Muscle layer of duodenum (tissue), 2 donors: ENCODE measurements around the gene CACNB3.

Experiments
- H3K27ac ChIP-seq: one replicate; pipeline ENCODE4 v1.7.0; 2013; ENCODE audit warnings: mild to moderate bottlenecking, low read length
- H3K27me3 ChIP-seq: one replicate; pipeline ENCODE4 v1.7.0; 2013; ENCODE audit warnings: low read depth, mild to moderate bottlenecking, control low read depth, low read length
- H3K36me3 ChIP-seq, 2 donors: one replicate each; pipeline ENCODE4 v1.7.0; 2013; ENCODE audit warnings: low read length in 2 of 2, control low read depth in 1 of 2, mild to moderate bottlenecking in 1 of 2; ENCODE audit not compliant: insufficient read depth in 2 of 2, control insufficient read depth in 1 of 2
- H3K4me1 ChIP-seq, 2 donors: one replicate each; pipeline ENCODE4 v1.7.0; 2013; ENCODE audit warnings: low read length in 2 of 2, mild to moderate bottlenecking in 2 of 2, control low read depth in 1 of 2, moderate library complexity in 1 of 2; ENCODE audit not compliant: insufficient read depth in 2 of 2, control insufficient read depth in 1 of 2
- H3K4me3 ChIP-seq, 2 donors: one replicate each; pipeline ENCODE4 v1.7.0; 2013; ENCODE audit warnings: low read length in 2 of 2, low read depth in 1 of 2, mild to moderate bottlenecking in 1 of 2
- H3K9me3 ChIP-seq, 2 donors: one replicate each; pipeline ENCODE4 v1.7.0; 2013; ENCODE audit warnings: low read length in 2 of 2, control low read depth in 1 of 2, mild to moderate bottlenecking in 1 of 2; ENCODE audit not compliant: control insufficient read depth in 1 of 2
- donor health status: healthy.

The CACNB3 gene

DNA sequence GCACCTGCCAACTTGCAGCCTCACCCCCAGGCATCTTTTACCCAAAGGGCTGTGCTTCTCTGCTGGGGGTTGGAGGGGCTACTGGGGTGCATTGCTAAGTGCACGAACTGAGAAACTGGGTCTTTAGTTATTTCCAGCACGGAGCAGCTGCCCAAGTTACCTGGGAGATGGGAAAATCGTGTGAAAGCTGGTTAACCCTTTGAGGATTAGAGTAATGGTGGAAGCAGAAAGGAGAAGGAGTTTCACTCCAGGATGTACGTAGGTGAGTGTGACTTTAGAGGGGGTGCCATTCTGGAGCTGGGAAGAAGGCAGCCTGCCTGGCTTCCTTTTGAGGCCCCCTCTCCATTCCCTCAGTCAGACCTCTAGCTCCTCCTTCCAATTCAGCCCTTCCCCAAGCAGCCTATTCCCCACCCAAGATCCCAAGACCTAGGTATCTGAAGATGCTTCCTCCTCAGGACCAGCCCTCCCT lies 28.4 kb upstream of the CACNB3 start:
- H3K27ac ChIP-seq = peak overlapping the region; percentile 54
- no peaks in the 10 kb centered on the region for H3K9me3 ChIP-seq
- peaks cover 3 to 23% of the 10 kb centered on the region in 2 donors for H3K4me1 ChIP-seq
- H3K36me3 ChIP-seq = no peaks in the 10 kb centered on the region
- H3K27me3 ChIP-seq = no peaks in the 10 kb centered on the region
- peak overlapping the region; percentile 48 to 88 for H3K4me3 ChIP-seq

DNA sequence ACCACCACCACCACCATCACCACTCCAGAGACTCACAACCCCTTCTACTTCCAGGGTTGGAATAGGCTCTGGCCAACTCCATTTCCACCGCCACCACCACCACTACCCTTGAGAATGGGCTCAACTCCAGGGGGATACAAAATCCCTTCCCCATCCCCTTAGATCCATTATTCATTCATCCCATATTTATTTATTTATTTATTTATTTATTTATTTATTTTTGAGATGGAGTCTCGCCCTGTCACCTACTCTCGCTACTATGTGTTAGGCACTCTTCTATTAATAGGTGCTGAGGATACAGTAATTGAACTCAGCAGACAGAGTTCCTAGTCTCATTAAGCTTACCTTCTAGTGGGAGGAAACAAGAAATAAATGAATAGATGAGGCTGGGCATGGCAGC lies 24.6 kb upstream of the CACNB3 start:
- H3K36me3 ChIP-seq = no peaks in the 10 kb centered on the region
- H3K4me3 ChIP-seq = no peak overlapping the region
- H3K27me3 ChIP-seq = no peaks in the 10 kb centered on the region
- no peak overlapping the region for H3K27ac ChIP-seq
- H3K9me3 ChIP-seq = no peaks in the 10 kb centered on the region
- peaks cover 3 to 14% of the 10 kb centered on the region in 2 donors for H3K4me1 ChIP-seq

DNA sequence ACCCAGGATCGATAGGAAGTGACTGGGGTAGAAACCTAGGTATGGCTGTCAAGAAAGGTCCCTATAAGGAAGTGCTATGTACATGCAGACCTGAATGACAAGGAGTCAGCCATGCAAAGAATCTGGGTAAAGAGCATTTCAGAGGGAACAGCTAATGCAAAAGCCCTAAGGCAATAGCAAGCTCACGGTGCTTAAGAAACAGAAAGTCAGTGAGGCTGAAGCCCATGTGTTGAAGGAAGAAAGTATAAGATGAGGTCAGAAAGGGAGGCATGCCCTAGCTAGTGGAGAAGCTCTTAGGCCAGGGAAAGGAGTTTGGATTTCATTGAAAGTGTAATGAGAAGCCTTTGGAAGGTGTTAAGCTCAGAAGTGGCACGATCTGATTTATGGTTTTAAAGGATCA lies 23.4 kb upstream of the CACNB3 start:
- H3K27ac ChIP-seq = peak overlapping the region; percentile 42
- H3K9me3 ChIP-seq = no peaks in the 10 kb centered on the region
- H3K4me3 ChIP-seq = no peak overlapping the region
- no peaks in the 10 kb centered on the region for H3K36me3 ChIP-seq
- no peaks in the 10 kb centered on the region for H3K27me3 ChIP-seq
- peaks cover under 1 to 10% of the 10 kb centered on the region in 2 donors for H3K4me1 ChIP-seq

DNA sequence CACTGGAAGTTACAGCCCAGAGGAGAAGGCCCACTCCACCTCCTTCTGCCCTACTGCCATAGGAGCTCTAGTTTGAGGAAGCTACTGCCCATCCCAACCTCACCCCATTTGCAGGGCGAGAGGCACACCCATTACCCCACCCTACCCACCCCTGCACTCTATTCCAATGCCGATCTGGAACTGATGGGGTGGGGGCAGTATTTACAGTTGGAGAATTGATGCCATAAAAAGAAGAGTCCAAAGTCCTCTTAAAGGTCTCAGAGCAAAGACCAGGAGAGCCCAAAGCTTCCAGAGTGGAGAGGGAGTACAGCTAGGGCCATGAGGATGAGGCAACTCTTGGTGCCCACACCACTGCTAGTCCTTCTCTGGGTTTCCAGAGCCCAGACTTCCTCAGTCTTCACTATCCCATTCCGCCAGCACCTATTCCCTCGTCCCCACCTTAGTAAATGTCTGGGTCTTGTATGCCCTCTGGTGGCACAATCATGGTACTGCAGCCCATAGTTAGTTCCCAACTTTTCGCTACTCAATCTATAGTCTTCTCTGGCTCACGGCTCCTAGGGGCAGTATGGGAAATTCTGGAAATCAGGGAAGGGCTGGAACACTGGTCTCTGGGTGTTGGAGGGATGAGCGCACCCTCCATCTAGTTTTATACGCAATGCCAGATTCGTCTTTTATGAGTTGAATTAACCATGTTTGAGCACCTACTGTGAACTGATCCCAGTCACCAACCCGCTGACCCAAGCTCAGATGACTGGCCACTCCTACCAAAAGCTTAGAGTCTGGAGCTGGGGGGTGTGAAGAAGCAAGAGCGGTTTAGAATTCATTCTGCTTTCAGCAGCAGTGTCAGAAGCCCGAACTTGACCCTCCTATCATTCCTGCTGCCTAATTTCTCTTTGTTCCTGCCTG lies 22.5 kb upstream of the CACNB3 start:
- Histone ChIP-seq H3K27me3 (no peaks in the 10 kb centered on the region), H3K27ac (no peak overlapping the region), H3K4me3 (no peak overlapping the region)

DNA sequence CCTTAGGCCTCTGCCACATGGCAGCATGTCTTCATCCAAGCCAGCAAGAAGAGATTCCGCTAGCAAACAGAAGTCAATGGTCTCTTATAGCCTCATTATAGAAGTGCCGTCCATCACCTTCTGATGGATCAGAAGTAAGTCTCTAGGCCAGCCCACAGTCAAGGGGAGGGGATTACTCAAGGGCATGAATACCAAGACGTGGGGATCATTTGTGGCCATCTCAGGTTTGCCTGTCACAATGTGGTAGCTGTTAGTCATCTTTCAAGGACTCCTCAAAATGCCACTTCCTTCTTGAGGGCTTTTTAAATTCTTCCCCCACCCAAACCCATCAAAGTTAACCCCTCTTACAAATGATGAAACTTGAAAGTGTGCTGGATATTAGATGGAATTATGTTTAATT lies 21.3 kb upstream of the CACNB3 start:
- Histone ChIP-seq H3K27ac (no peak overlapping the region), H3K9me3 (no peaks in the 10 kb centered on the region), H3K36me3 (no peaks in the 10 kb centered on the region), H3K27me3 (no peaks in the 10 kb centered on the region), H3K4me3 (no peak overlapping the region), H3K4me1 (peaks cover 0 to 5% of the 10 kb centered on the region in 2 donors)

More for the DNA sequence above, 22.5 kb upstream of the CACNB3 start:
- H3K36me3 ChIP-seq = no peaks in the 10 kb centered on the region
- H3K4me1 ChIP-seq = peaks cover 0 to 5% of the 10 kb centered on the region in 2 donors
- H3K9me3 ChIP-seq = no peaks in the 10 kb centered on the region

DNA sequence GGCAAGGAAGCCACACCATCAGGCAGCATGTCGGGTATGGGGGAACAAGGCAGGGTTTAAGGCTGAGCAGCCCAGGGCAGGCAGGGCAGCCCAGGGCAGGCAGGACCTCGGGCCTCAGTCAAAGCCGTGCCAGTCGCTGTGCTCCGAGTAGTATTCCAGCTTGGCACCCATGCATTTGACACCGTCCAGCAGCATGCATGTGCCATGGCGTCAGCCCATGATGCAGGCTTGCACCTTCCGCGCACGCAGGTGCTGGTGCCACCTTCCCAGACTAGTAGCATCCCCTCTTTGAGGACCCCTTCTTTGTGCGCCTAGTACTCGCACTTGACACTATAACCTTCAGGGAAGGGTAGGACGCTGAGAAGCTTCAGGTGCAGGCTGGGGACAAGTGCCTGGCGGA lies 17.8 kb upstream of the CACNB3 start:
- Histone ChIP-seq H3K4me1 (peaks cover 0 to 5% of the 10 kb centered on the region in 2 donors), H3K27me3 (no peaks in the 10 kb centered on the region), H3K9me3 (no peaks in the 10 kb centered on the region), H3K4me3 (no peak overlapping the region), H3K27ac (no peak overlapping the region), H3K36me3 (no peaks in the 10 kb centered on the region)

DNA sequence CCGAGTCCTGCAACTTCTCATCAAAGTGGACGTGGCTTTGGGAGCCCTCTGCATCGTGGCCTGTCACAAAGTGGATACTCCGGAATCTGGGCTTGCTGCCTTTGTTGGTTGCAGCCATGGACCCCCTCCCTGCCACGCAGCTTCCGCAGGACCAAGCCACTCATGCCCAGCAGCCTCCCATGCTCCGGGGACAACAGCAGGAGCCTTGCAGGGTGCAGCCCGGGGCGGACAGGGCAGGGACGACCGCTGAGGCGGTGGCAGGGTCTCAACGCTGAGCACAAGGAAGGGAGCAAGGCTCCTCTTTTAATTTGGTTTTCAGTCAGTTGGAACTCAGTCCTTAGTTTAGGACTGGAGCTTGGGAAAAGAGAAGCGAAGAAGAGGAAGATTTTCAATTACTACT lies 17.3 kb upstream of the CACNB3 start:
- no peak overlapping the region for H3K27ac ChIP-seq
- no peaks in the 10 kb centered on the region for H3K27me3 ChIP-seq
- no peak overlapping the region for H3K4me3 ChIP-seq
- H3K9me3 ChIP-seq = no peaks in the 10 kb centered on the region
- no peaks in the 10 kb centered on the region for H3K36me3 ChIP-seq
- H3K4me1 ChIP-seq = peaks cover 0 to 1% of the 10 kb centered on the region in 2 donors

DNA sequence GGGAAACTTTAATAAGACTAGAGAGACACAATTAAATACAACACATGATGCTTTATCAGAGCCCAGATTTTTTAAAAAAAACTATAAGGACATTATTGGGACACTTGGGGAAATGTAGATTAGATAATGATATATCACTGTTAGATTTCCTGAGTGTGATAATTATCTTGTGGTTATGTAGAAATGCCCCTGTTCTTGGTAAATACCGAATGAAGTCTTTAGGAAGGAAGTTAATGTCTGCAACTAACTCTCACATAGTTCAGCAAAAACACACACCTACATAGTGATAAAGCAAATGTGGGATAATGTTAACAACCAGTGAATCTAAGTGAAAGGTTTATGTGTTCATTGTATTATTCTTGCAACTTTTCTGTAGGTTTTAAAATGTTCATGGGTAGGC lies 14.6 kb upstream of the CACNB3 start:
- H3K27me3 ChIP-seq = no peaks in the 10 kb centered on the region
- no peaks in the 10 kb centered on the region for H3K9me3 ChIP-seq
- H3K36me3 ChIP-seq = no peaks in the 10 kb centered on the region
- no peak overlapping the region for H3K4me3 ChIP-seq
- no peak overlapping the region for H3K27ac ChIP-seq
- no peaks in the 10 kb centered on the region for H3K4me1 ChIP-seq

DNA sequence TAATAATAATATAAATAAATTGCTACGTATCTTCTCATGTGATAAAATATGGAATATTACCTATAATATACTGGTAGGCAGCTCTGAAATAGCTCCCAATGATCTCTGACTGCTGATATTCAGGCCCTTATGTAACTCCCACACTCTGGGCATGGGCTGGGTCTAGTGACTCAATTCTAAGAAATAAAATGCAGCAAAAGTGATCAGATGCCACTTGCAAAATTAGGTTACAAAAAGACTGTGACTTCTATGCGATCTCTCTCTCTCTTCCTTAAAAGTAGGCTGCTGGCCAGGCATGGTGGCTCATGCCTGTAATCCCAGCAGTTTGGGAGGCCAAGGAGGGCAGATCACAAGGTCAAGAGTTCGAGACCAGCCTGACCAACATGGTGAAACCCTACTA lies 10.3 kb upstream of the CACNB3 start:
- H3K27me3 ChIP-seq = no peaks in the 10 kb centered on the region
- H3K4me1 ChIP-seq = peaks cover 0 to 8% of the 10 kb centered on the region in 2 donors
- H3K27ac ChIP-seq = no peak overlapping the region
- no peak overlapping the region for H3K4me3 ChIP-seq
- H3K9me3 ChIP-seq = no peaks in the 10 kb centered on the region
- no peaks in the 10 kb centered on the region for H3K36me3 ChIP-seq

DNA sequence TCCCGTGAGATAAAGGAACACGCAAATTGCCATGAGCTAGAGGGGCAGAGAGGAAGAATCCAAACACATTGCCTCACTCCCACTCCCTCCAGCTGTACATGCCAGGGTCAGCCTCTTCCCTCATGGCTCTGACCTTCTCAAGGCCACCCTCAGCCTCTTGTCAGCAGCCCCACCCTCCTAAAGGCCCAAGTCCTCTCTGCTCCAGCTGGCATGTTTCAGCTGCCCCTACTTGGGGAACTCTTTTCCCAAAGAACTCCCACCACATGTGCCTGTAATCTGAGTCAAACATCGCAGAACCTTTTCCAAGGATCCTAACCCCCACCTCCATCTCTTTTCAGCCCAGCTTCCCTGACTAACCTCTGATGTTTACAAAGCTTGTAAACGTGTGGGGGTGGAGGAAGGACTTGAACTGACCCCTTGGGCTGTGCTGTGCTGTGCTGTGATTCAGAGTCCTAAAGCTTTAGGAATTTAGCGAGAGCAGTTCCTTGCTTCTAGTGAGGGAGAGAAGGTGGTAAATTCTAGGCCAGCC lies 7.3 kb upstream of the CACNB3 start:
- peaks cover 11% of the 10 kb centered on the region in 2 donors for H3K4me1 ChIP-seq
- no peak overlapping the region for H3K4me3 ChIP-seq
- no peaks in the 10 kb centered on the region for H3K27me3 ChIP-seq
- H3K27ac ChIP-seq = peak overlapping the region; percentile 60
- H3K9me3 ChIP-seq = no peaks in the 10 kb centered on the region
- no peaks in the 10 kb centered on the region for H3K36me3 ChIP-seq

DNA sequence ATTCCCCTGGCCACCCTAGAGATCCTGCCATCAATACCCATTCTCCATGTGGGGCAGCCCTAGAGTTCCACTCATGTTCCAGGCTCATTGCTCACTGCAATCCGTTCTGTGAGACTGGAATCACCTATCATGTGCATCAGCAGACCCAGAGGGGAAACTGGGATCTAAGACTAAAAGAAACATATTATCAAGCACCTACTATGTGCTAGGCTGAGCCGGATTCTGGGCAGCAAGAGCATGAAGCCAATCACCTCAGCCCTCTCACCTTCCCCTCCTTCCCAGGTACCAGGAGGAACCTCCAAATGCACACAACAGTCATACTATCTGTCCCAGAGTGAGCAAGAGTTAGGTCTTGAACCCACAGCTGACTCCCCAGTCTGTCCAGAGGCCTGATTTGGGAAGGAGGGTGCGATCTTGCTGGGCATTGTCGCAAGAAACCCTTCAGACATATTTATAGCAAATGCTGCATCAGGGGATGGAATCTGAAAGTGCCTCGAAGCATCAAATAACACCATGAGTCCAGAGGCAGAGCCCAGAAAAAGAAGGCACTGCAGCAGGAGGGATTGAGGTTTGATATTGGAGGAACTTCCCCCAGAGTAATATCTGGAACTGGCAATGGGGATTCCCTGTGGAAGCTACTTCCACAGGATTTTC lies 6.7 kb upstream of the CACNB3 start:
- no peaks in the 10 kb centered on the region for H3K9me3 ChIP-seq
- H3K4me3 ChIP-seq = no peak overlapping the region
- peaks cover 14 to 15% of the 10 kb centered on the region in 2 donors for H3K4me1 ChIP-seq
- no peaks in the 10 kb centered on the region for H3K27me3 ChIP-seq
- no peaks in the 10 kb centered on the region for H3K36me3 ChIP-seq
- peak overlapping the region; percentile 25 for H3K27ac ChIP-seq
